ENCODE data around the gene UBN2. TPM values are rescaled to one million over a fixed set of nuclear protein-coding genes. Genes with fewer than 3 reads are reported as not detected.

Gene UBN2
- total and polyA plus RNA-seq, 10 of the 15 experiments (the other 5 are each of a cell fraction or from before 2014, with no cell fraction given) = 0.27 to 8.5 (median 2.5) TPM

- Histone ChIP-seq H2AFZ (ENCODE audit: control insufficient read depth, low read depth, low read length) (no peak overlapping the region), H3K27ac (ENCODE audit: control insufficient read depth, insufficient read depth) (no peak overlapping the region), H3K27me3 (replicated peaks in 1 of 2; ENCODE audit: control insufficient read depth in 2 of 2, insufficient read depth in 2 of 2, low read length in 1 of 2) (no peaks in the 10 kb centered on the region), H3K4me1 (ENCODE audit: control insufficient read depth, insufficient read depth, low read length) (no peaks in the 10 kb centered on the region), H3K9ac (ENCODE audit: control insufficient read depth, insufficient read depth, low read length) (no peak overlapping the region), H3K36me3 (ENCODE audit: control insufficient read depth in 2 of 2, insufficient read depth in 2 of 2, low read length in 1 of 2) (peaks cover 0 to 4% of the 10 kb centered on the region in 2 experiments; a peak in 3 of 4 replicates), H3K79me2 (ENCODE audit: control insufficient read depth, insufficient read depth, low read length) (no peaks in the 10 kb centered on the region), H3K9me3 (replicated peaks; ENCODE audit: control insufficient read depth, insufficient read depth, low read length) (no peaks in the 10 kb centered on the region), H3K4me2 (ENCODE audit: control insufficient read depth, insufficient read depth) (no peak overlapping the region), H3K4me3 (no peak overlapping the region), H4K20me1 (ENCODE audit: control insufficient read depth, insufficient read depth) (no peaks in the 10 kb centered on the region)
- 97% methylated on average over 4 of the region's 4 CpGs for WGBS (ENCODE audit: insufficient coverage, insufficient replicate concordance, low lambda C conversion rate, missing lambda C conversion rate)
- no peak for TF ChIP-seq TARDBP (IDR thresholded peaks at IDR 0.05; ENCODE audit: borderline replicate concordance)
- TF ChIP-seq ZNF687 (IDR thresholded peaks at IDR 0.05) = no peak
- no peak for TF ChIP-seq IRF5 (IDR thresholded peaks at IDR 0.05; ENCODE audit: borderline replicate concordance)
- no peak for TF ChIP-seq RAD21 (IDR thresholded peaks at IDR 0.05; ENCODE audit: insufficient read depth, low read depth, low read length)
- ChIA-PET POLR2A (interaction anchor here (0.7 kb wide), 1 partner anchor 51 kb away, joined by 3 read pairs; no protein-coding TSS in a partner anchor), CTCF (no interaction called here), SMC1A (ENCODE audit: uncharacterized antibody, unreplicated experiment) (interaction anchor here (1.3 kb wide), 1 partner anchor 10 kb away, joined by 5 read pairs; no protein-coding TSS in a partner anchor), RAD21 (ENCODE audit: unreplicated experiment) (no interaction called here)
- in situ Hi-C loops (cut with MboI) = no loop called here
- ATAC-seq (no peak), DNase-seq (ENCODE audit: low read depth, low spot score) (no peak), FAIRE-seq (no peak)
- BruUV-seq (replicated peaks) = no TSS peak
- intact Hi-C loops (cut with micrococcal nuclease; ENCODE audit: unreplicated experiment) = no loop called here
These were observed 63.2 kb downstream of the UBN2 start for GRCh38 chr7:139294241-139294640.
